ENCODE data around the gene KLHL1.

The KLHL1 gene

DNA sequence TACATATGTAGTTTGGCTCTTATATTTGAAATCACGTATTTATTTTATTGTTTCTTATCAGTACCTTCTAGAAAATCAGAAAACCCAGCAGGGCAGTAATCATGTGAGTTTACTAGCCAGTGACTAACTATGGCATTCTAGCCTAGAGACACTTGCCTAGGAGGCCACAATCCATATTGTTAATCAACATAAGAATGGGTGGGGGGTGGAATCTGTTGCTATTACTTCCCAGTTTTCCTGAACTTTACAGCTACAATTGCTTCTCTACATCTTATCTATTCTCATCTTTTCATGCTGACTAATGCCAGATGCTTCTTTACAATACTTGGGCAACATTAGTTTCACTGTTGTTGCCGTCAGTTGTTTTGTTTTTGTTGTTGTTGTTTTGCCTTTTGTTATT, 19.3 kb downstream of the KLHL1 start:
- Histone ChIP-seq H3K4me3 (ENCODE audit: low read depth in 1 of 2, low read length in 2 of 2) (no peak overlapping the region), H3K27ac (ENCODE audit: low read depth, low read length) (no peak overlapping the region), H3K36me3 (ENCODE audit: insufficient read depth, low read length) (no peaks in the 10 kb centered on the region), H3K9me3 (ENCODE audit: low read length) (no peaks in the 10 kb centered on the region), H3K4me1 (ENCODE audit: insufficient read depth, low read length) (no peaks in the 10 kb centered on the region), H3K27me3 (ENCODE audit: control insufficient read depth in 1 of 2, insufficient read depth in 2 of 2, low read length in 2 of 2) (no peaks in the 10 kb centered on the region), H3K9ac (ENCODE audit: low read length) (no peak overlapping the region)

DNA sequence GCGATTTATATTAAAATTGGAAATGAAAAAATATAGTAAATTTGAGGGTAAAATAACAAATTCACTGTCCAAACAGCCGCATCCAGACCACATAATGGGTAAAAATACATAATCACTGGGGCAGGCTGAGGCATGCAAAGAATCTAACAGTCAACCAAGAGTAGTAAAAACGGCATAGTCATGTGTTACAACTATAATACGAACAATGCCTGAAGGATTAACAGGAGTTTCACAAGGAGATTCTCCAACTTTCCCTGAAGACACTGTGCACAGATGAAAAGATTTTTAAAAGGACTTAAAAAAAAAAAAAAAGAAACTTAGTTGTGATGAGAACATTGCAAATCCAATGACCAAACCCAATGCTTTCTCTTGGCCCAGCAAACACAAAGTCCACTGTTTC, 21.0 kb downstream of the KLHL1 start:
- Histone ChIP-seq H3K36me3 (ENCODE audit: insufficient read depth, low read length) (no peaks in the 10 kb centered on the region), H3K27me3 (ENCODE audit: control insufficient read depth in 1 of 2, insufficient read depth in 2 of 2, low read length in 2 of 2) (no peaks in the 10 kb centered on the region), H3K9me3 (ENCODE audit: low read length) (no peaks in the 10 kb centered on the region), H3K27ac (ENCODE audit: low read depth, low read length) (no peak overlapping the region), H3K4me3 (ENCODE audit: low read depth in 1 of 2, low read length in 2 of 2) (no peak overlapping the region), H3K9ac (ENCODE audit: low read length) (no peak overlapping the region), H3K4me1 (ENCODE audit: insufficient read depth, low read length) (no peaks in the 10 kb centered on the region)

DNA sequence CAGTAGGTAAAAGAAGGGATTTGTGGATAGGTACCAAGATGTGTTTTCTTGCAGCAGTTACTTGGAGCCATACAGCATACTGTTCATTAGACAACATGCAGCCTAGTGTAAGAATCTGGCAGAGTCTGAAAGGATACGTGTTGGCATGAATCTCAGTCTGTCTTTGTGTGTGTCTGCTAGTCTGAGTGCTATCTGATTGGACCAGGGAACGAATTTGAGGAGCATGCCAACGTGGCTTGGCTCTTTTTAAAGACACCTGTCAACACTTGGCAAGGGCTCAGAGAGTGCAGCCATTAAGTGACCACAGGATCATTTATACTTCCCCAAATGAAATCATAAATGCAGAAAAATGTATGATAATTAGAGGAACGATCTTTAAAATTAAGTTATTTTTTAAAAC, 28.2 kb downstream of the KLHL1 start:
- no peaks in the 10 kb centered on the region for H3K9me3 ChIP-seq (ENCODE audit: low read length)
- H3K27me3 ChIP-seq (ENCODE audit: control insufficient read depth in 1 of 2, insufficient read depth in 2 of 2, low read length in 2 of 2) = no peaks in the 10 kb centered on the region
- H3K4me1 ChIP-seq (ENCODE audit: insufficient read depth, low read length) = no peaks in the 10 kb centered on the region
- H3K27ac ChIP-seq (ENCODE audit: low read depth, low read length) = no peak overlapping the region
- no peaks in the 10 kb centered on the region for H3K36me3 ChIP-seq (ENCODE audit: insufficient read depth, low read length)
- H3K4me3 ChIP-seq (ENCODE audit: low read depth in 1 of 2, low read length in 2 of 2) = no peak overlapping the region
- H3K9ac ChIP-seq (ENCODE audit: low read length) = no peak overlapping the region

DNA sequence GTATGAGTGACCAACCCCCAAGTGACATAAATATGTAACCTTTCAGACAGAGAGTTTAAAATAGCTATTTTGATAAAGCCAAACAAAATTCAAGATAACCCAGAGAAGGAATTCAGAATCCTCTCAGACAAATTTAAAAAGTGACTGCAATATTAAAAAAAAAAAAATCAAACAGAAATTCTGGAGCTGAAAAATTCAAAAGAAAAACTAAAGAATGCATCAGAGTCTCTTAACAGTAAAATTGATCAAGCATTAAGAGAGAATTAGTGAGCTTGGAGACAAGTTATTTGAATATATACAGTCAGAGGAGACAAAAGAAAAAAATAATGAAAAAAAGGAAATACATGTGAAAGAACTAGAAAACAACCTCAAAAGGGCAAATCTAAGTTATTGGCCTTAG, 53.7 kb downstream of the KLHL1 start:
- Histone ChIP-seq H3K4me3 (ENCODE audit: low read depth in 1 of 2, low read length in 2 of 2) (no peak overlapping the region), H3K27me3 (ENCODE audit: control insufficient read depth in 1 of 2, insufficient read depth in 2 of 2, low read length in 2 of 2) (no peaks in the 10 kb centered on the region), H3K9ac (ENCODE audit: low read length) (no peak overlapping the region), H3K27ac (ENCODE audit: low read depth, low read length) (no peak overlapping the region), H3K36me3 (ENCODE audit: insufficient read depth, low read length) (no peaks in the 10 kb centered on the region), H3K4me1 (ENCODE audit: insufficient read depth, low read length) (no peaks in the 10 kb centered on the region), H3K9me3 (ENCODE audit: low read length) (no peaks in the 10 kb centered on the region)

DNA sequence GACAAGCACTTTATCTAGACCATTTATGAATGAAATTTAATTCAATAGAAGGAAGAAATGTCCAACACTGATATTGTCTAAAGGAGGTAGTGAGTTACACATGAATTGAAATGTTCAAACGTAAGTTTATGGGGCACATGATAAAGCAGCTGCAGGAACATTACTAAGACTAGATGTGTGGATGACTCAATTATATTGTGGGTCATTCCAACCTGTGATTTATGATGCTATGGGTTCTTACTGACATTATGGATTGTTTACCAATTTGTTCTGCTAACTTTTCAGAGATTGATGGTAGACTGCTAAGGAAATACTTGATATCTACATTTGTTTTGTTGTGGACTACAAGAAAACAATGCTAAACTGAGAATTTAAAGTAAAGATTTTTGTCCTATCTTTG, 56.7 kb downstream of the KLHL1 start:
- Histone ChIP-seq H3K4me3 (ENCODE audit: low read depth in 1 of 2, low read length in 2 of 2) (no peak overlapping the region), H3K4me1 (ENCODE audit: insufficient read depth, low read length) (no peaks in the 10 kb centered on the region)

DNA sequence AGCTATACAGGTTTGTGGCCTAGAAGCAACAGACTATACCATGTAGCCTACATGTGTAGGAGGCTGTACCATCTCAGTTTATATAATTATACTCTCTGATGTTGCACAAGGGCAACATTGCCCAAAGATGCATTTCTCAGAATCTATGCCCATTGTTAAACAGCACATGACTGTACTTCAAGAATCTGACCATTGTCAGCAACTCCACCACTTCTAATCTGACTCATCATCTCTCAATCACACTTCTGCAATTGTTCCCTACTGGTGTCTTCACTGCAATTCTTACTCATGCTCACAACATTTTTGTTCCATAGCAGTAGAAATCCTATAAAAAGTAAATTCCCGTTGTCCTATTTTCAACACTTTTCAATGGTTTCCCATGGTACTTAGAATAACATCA, 64.6 kb downstream of the KLHL1 start:
- H3K27me3 ChIP-seq (ENCODE audit: control insufficient read depth in 1 of 2, insufficient read depth in 2 of 2, low read length in 2 of 2) = no peaks in the 10 kb centered on the region
- no peak overlapping the region for H3K27ac ChIP-seq (ENCODE audit: low read depth, low read length)
- no peaks in the 10 kb centered on the region for H3K9me3 ChIP-seq (ENCODE audit: low read length)
- H3K4me1 ChIP-seq (ENCODE audit: insufficient read depth, low read length) = no peaks in the 10 kb centered on the region
- H3K36me3 ChIP-seq (ENCODE audit: insufficient read depth, low read length) = no peaks in the 10 kb centered on the region
- H3K4me3 ChIP-seq (ENCODE audit: low read depth in 1 of 2, low read length in 2 of 2) = no peak overlapping the region
- H3K9ac ChIP-seq (ENCODE audit: low read length) = no peak overlapping the region

More for the DNA sequence above, 56.7 kb downstream of the KLHL1 start:
- Histone ChIP-seq H3K27me3 (ENCODE audit: control insufficient read depth in 1 of 2, insufficient read depth in 2 of 2, low read length in 2 of 2) (no peaks in the 10 kb centered on the region), H3K9me3 (ENCODE audit: low read length) (no peaks in the 10 kb centered on the region), H3K36me3 (ENCODE audit: insufficient read depth, low read length) (no peaks in the 10 kb centered on the region), H3K9ac (ENCODE audit: low read length) (no peak overlapping the region), H3K27ac (ENCODE audit: low read depth, low read length) (no peak overlapping the region)

DNA sequence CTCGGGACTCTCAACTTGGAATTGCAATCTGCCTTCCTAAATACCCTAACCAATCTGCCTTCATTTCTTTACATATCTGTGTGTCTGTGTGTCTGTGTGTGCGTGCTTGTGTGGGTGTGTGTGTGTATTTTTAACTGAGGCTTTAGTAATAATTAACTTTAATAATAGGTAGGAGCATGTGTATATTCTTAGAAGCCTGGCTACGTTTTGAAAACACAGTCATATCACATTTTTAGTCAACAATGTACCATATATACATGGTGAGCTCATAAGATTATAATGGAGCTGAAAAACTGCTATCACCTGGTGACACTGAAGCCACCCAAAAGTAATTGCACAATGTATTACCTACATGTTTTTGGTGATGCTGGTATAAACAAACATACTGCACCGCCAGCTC, 66.1 kb downstream of the KLHL1 start:
- H3K4me1 ChIP-seq (ENCODE audit: insufficient read depth, low read length) = no peaks in the 10 kb centered on the region
- H3K27me3 ChIP-seq (ENCODE audit: control insufficient read depth in 1 of 2, insufficient read depth in 2 of 2, low read length in 2 of 2) = no peaks in the 10 kb centered on the region
- no peaks in the 10 kb centered on the region for H3K36me3 ChIP-seq (ENCODE audit: insufficient read depth, low read length)
- H3K27ac ChIP-seq (ENCODE audit: low read depth, low read length) = no peak overlapping the region
- H3K4me3 ChIP-seq (ENCODE audit: low read depth in 1 of 2, low read length in 2 of 2) = no peak overlapping the region
- no peak overlapping the region for H3K9ac ChIP-seq (ENCODE audit: low read length)
- H3K9me3 ChIP-seq (ENCODE audit: low read length) = no peaks in the 10 kb centered on the region

DNA sequence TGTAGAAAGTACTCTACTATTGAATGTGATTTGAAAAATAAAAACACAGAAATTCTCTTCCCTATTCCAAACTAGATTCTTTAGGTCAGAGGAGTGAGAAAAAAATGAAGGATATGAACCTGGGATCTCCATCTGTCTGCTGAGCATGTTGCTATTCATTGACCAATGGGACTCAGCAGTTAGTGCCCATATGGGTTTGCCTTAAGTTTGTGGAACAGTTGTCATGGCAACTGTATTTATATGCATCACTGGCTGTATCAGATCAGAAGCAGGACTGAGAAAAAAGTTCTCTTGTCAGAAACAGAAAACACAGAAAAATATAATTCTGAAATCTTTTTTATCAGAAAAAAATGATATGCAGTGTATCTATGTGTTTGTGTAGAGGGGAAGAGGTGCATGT, 74.0 kb downstream of the KLHL1 start:
- Histone ChIP-seq H3K9ac (ENCODE audit: low read length) (no peak overlapping the region), H3K9me3 (ENCODE audit: low read length) (no peaks in the 10 kb centered on the region), H3K27me3 (ENCODE audit: control insufficient read depth in 1 of 2, insufficient read depth in 2 of 2, low read length in 2 of 2) (no peaks in the 10 kb centered on the region), H3K4me1 (ENCODE audit: insufficient read depth, low read length) (no peaks in the 10 kb centered on the region), H3K4me3 (ENCODE audit: low read depth in 1 of 2, low read length in 2 of 2) (no peak overlapping the region), H3K36me3 (ENCODE audit: insufficient read depth, low read length) (no peaks in the 10 kb centered on the region), H3K27ac (ENCODE audit: low read depth, low read length) (no peak overlapping the region)

DNA sequence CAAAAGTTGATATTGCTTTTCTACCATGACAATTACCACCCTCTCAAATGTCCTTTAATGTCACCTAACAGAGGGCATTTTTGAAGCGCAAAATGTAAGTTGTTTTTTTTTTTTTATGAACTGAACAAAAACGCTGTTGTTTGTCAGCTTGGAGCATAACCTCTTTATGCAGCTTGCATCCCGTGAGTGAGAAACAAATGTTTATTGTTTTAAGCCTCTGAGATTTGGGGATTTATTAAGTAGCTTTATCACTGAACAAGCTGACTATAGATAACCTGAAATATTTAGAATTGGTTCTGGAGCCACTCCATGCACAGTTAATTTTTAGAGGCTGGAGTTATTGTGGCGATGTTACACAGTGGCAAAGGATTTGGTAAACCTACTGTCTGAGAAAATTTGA, 80.7 kb downstream of the KLHL1 start:
- Histone ChIP-seq H3K4me1 (ENCODE audit: insufficient read depth, low read length) (no peaks in the 10 kb centered on the region), H3K27me3 (ENCODE audit: control insufficient read depth in 1 of 2, insufficient read depth in 2 of 2, low read length in 2 of 2) (no peaks in the 10 kb centered on the region), H3K9me3 (ENCODE audit: low read length) (no peaks in the 10 kb centered on the region), H3K4me3 (ENCODE audit: low read depth in 1 of 2, low read length in 2 of 2) (no peak overlapping the region), H3K36me3 (ENCODE audit: insufficient read depth, low read length) (no peaks in the 10 kb centered on the region), H3K27ac (ENCODE audit: low read depth, low read length) (no peak overlapping the region), H3K9ac (ENCODE audit: low read length) (no peak overlapping the region)

DNA sequence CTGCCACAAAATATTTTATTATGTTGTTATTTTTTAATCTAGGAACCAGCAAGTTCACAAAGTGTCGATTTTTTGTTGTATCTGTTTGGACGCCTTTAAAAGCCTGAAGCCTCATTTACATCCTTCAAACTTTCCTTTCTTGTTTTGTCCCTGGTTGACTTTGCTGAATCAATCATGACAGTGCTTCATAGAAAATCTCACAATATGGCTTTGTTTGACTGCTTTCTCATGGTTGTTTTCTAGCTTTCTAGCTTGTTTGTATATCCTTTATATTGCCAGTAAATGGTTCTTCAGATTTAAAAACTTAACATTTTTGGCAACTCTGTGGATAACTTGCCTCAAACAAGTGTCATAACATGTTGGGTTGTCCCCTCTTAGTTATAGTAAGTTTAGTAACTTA, 84.7 kb downstream of the KLHL1 start:
- Histone ChIP-seq H3K36me3 (ENCODE audit: insufficient read depth, low read length) (no peaks in the 10 kb centered on the region), H3K4me3 (ENCODE audit: low read depth in 1 of 2, low read length in 2 of 2) (no peak overlapping the region), H3K27ac (ENCODE audit: low read depth, low read length) (no peak overlapping the region), H3K9ac (ENCODE audit: low read length) (no peak overlapping the region), H3K9me3 (ENCODE audit: low read length) (no peaks in the 10 kb centered on the region), H3K4me1 (ENCODE audit: insufficient read depth, low read length) (no peaks in the 10 kb centered on the region), H3K27me3 (ENCODE audit: control insufficient read depth in 1 of 2, insufficient read depth in 2 of 2, low read length in 2 of 2) (no peaks in the 10 kb centered on the region)

DNA sequence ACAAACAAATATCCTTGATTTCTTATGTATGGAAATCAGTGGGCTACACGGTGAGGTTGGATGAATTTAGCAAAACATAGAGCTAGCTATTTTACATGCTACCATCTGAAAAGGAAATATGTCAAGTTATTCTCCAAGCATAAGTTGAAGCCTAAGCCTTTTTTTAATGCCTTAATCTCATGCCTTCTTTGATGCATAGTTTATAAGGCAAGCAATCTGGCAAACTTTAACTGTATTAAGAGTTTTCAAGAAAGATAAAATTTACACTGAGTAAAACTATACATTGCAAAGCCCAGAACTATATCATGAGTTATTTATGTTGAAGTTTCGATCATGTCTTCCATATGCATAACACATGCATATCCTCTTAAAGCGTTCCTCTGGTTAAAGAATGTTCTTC, 85.6 kb downstream of the KLHL1 start:
- Histone ChIP-seq H3K27ac (ENCODE audit: low read depth, low read length) (no peak overlapping the region), H3K9me3 (ENCODE audit: low read length) (no peaks in the 10 kb centered on the region), H3K4me1 (ENCODE audit: insufficient read depth, low read length) (no peaks in the 10 kb centered on the region), H3K9ac (ENCODE audit: low read length) (no peak overlapping the region), H3K36me3 (ENCODE audit: insufficient read depth, low read length) (no peaks in the 10 kb centered on the region), H3K4me3 (ENCODE audit: low read depth in 1 of 2, low read length in 2 of 2) (no peak overlapping the region), H3K27me3 (ENCODE audit: control insufficient read depth in 1 of 2, insufficient read depth in 2 of 2, low read length in 2 of 2) (no peaks in the 10 kb centered on the region)

DNA sequence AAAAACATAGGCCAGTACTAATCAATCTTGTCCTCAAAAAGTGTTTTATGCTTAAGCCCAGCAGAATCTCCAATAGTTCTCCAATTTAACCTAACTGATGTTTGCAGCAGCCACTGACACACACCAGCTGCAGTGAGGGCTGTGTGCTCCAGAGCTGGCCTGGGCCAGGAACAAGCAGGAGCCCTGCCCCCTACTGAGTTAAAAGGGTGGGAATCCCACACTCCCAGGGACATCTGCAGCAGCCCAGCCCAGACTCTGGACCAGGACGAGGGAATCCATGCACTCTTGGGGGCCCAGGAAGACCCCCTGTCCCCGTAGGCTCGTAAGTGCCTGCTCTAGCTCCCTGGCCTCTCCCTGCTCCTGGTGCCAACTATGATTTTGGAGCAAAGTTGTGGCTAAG, 92.1 kb downstream of the KLHL1 start:
- H3K27me3 ChIP-seq (ENCODE audit: control insufficient read depth in 1 of 2, insufficient read depth in 2 of 2, low read length in 2 of 2) = no peaks in the 10 kb centered on the region
- H3K4me1 ChIP-seq (ENCODE audit: insufficient read depth, low read length) = no peaks in the 10 kb centered on the region
- no peak overlapping the region for H3K27ac ChIP-seq (ENCODE audit: low read depth, low read length)
- H3K9me3 ChIP-seq (ENCODE audit: low read length) = no peaks in the 10 kb centered on the region
- no peaks in the 10 kb centered on the region for H3K36me3 ChIP-seq (ENCODE audit: insufficient read depth, low read length)
- H3K9ac ChIP-seq (ENCODE audit: low read length) = no peak overlapping the region
- no peak overlapping the region for H3K4me3 ChIP-seq (ENCODE audit: low read depth in 1 of 2, low read length in 2 of 2)
